GM12891 (cell line): ENCODE data around the gene KEAP1.

Source experiments
- POLR2A ChIP-seq: IDR thresholded peaks from 2 replicates; pipeline ENCODE4 v1.6.1; 2011; ENCODE audit warnings: low read depth, low read length, control low read depth
- POLR2AphosphoS5 ChIP-seq: IDR thresholded peaks from 2 replicates; pipeline ENCODE4 v1.6.1; 2011; ENCODE audit warnings: low read depth, low read length, control low read depth

DNA sequence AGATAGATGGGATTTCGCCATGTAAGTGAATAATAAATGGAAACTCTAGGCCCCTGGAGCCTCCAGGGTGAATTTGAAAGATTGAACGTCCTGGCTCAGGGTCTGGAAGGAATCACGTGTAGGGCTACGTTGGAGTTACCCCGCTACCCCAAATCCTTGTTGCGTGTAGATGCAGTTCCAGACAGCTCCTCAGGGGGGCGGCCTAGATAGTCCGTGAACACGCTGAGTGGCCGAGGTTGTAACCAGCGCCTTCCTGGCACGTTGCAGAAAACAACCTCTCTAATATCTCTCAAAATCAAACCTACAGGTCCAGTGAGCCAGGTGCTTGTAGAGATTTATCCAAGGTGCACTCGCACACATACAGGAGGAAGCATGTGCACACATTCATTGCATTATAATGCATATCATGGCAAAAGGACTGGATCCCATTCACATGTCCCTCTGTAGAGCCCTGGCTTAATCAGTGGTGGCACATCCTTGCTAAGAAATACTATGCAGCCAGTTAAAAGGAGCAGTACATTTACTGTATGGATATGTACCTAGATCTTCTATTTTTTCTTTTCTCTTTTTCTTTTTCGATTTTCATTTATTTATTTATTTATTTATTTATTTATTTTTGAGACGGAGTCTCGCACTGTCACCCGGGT is 2.5 kb upstream of the KEAP1 start:
- TF ChIP-seq POLR2A (no peak), POLR2AphosphoS5 (no peak)
